CD4-positive, alpha-beta T cell (primary cell): ENCODE measurements around the gene CNGA1. TPM values are rescaled to one million over a fixed set of nuclear protein-coding genes. Genes with fewer than 3 reads are reported as not detected.
"Not testable (repeated sequence)": the region's sequence is repeated elsewhere in the genome, so short reads cannot be mapped to it uniquely, and the experiment has no call there.

ENCODE experiments used
- ATAC-seq: fragments of 200-7000 bp; cut with Tn5 transposase; one replicate; pipeline ENCODE4 v1.10.0; 2022; ENCODE audit warnings: mild to moderate bottlenecking; ENCODE audit not compliant: poor library complexity
- CTCF ChIA-PET: fragments of 350-600 bp; sonication (Branson Sonifier 250); formaldehyde crosslinking; loops from one replicate; lab custom pipeline; 2021; ENCODE audit warnings: antibody characterized with exemption, inconsistent platforms; lab: Charles Lee
- POLR2A ChIA-PET: fragments of 350-600 bp; sonication (Branson Sonifier 250); formaldehyde crosslinking; loops from one replicate; lab custom pipeline; 2021; ENCODE audit warnings: antibody characterized with exemption, inconsistent platforms; lab: Charles Lee
- DNase-seq, 14 experiments: peaks; one replicate each; pipeline ENCODE4 v3.0.0-alpha.2; 2013 to 2020; ENCODE audit warnings: mixed read lengths in 2 of 14
- H3K27ac ChIP-seq, 2 donors: one replicate each; pipeline versions ENCODE4 v1.5.1 to v1.7.0; 2013; ENCODE audit warnings: low read length in 2 of 2, low read depth in 1 of 2, mild to moderate bottlenecking in 1 of 2
- H3K27me3 ChIP-seq, 2 experiments: 1 replicate in 1 of 2; 2 replicates in 1 of 2; pipeline versions ENCODE4 v1.6.1 to v1.7.0; 2013; ENCODE audit warnings: low read length in 2 of 2, control low read depth in 1 of 2, mild to moderate bottlenecking in 1 of 2, moderate library complexity in 1 of 2; ENCODE audit not compliant: insufficient read depth in 2 of 2, control insufficient read depth in 1 of 2
- H3K36me3 ChIP-seq: one replicate; pipeline ENCODE4 v1.6.1; 2013; ENCODE audit warnings: low read length, control low read depth; ENCODE audit not compliant: insufficient read depth
- H3K4me1 ChIP-seq: one replicate; pipeline ENCODE4 v1.6.1; 2013; ENCODE audit warnings: low read length, control low read depth; ENCODE audit not compliant: insufficient read depth
- H3K4me3 ChIP-seq: one replicate; pipeline ENCODE4 v1.5.1; 2013; ENCODE audit warnings: mild to moderate bottlenecking, low read length, moderate library complexity
- H3K9me3 ChIP-seq, 2 experiments: 1 replicate in 1 of 2; 2 replicates in 1 of 2; pipeline versions ENCODE4 v1.6.1 to v1.7.0; 2013; ENCODE audit warnings: low read length in 2 of 2, mild to moderate bottlenecking in 2 of 2, control low read depth in 1 of 2, moderate library complexity in 1 of 2; ENCODE audit not compliant: control insufficient read depth in 1 of 2, insufficient read depth in 1 of 2
- H3K27ac Mint-ChIP-seq: one replicate; pipeline ENCODE4 v1.8.0; 2020; ENCODE audit warnings: mixed read lengths
- H3K27me3 Mint-ChIP-seq: one replicate; pipeline ENCODE4 v1.8.0; 2021; ENCODE audit warnings: mixed read lengths
- H3K36me3 Mint-ChIP-seq: one replicate; pipeline ENCODE4 v1.8.0; 2021; ENCODE audit warnings: low read depth, mixed read lengths
- H3K4me1 Mint-ChIP-seq: one replicate; pipeline ENCODE4 v1.8.0; 2021; ENCODE audit warnings: low read depth, mixed read lengths
- H3K4me3 Mint-ChIP-seq: one replicate; pipeline ENCODE4 v1.8.0; 2020; ENCODE audit warnings: mild to moderate bottlenecking, mixed read lengths
- H3K9me3 Mint-ChIP-seq: one replicate; pipeline ENCODE4 v1.8.0; 2020; ENCODE audit warnings: mixed read lengths
- intact Hi-C, 2 experiments: fragments of 100-400 bp; cut with DNase I in 1 of 2; cut with micrococcal nuclease in 1 of 2; formaldehyde crosslinking; loops; one replicate each; pipeline versions ENCODE4 v1.15.1 to v1.9.0; 2023 to 2025; cut with DNase I, micrococcal nuclease
- total RNA-seq, 174 experiments: library from RNA in 2 of 174; stranded (reverse) in 2 of 174; gene quantifications; one replicate each; pipeline ENCODE4 v1.2.3 and lab custom pipeline; 2021 to 2026
- TF ChIP-seq, protein P1 (sequence below): fragments of 200-600 bp; IDR thresholded peaks from one replicate; pipeline ENCODE4 v1.8.0; 2022; ENCODE audit warnings: antibody characterized with exemption, mild to moderate bottlenecking

Gene CNGA1
- total RNA-seq, 2 experiments from 2014 or later: not detected

DNA sequence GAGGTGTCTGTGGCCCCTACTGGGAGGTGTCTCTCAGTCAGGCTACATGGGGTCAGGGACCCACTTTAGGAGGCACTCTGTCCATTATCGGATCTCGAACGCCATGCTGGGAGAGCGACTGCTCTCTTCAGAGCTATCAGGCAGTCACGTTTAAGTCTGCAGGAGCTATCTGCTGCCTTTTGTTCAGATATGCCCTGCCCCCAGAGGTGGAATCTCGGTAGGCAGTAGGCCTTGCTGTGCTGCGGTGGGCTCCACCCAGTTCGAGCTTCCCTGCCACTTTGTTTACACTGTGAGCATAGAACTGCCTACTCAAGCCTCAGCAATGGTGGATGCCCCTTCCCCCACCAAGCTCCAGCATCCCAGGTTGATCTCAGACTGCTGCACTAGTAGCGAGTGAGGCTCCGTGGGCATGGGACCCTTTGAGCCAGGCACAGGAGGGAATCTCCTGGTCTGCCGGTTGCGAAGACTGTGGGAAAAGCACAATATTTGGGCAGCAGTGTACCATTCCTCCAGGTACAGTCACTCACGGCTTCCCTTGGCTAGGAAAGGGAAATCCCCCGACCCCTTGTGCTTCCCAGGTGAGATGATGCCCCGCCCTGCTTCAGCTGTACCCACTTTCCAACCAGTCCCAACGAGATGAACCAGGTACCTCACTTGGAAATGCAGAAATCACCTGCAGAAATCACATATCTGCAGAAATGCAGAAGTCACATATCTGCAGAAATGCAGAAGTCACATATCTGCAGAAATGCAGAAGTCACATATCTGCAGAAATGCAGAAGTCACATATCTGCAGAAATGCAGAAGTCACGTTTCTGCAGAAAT, 93.8 kb downstream of the CNGA1 start:
- intact Hi-C loops, H3K36me3 Mint-ChIP-seq, H3K27ac ChIP-seq, CTCF ChIA-PET, H3K4me1 Mint-ChIP-seq, H3K27me3 ChIP-seq, H3K4me3 Mint-ChIP-seq, H3K4me3 ChIP-seq, H3K9me3 ChIP-seq, DNase-seq, H3K36me3 ChIP-seq, H3K27ac Mint-ChIP-seq, H3K9me3 Mint-ChIP-seq, H3K4me1 ChIP-seq, ATAC-seq, POLR2A ChIA-PET: not testable (repeated sequence)
- peaks cover 34% of the 10 kb centered on the region for H3K27me3 Mint-ChIP-seq

DNA sequence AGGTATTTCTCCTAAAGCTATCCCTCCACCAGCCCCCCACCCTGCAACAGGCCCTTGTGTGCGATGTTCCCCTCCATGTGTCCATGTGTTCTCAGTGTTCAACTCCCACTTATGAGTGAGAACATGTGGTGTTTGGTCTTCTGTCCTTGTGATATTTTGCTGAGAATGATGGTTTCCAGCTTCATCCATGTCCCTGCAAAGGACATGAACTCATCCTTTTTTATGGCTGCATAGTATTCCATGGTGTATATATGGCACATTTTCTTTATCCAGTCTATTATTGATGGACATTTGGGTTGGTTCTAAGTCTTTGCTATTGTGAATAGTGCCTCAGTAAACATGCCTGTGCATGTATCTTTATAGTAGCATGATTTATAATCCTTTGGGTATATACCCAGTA, 99.3 kb downstream of the CNGA1 start:
- H3K4me3 Mint-ChIP-seq, H3K27me3 Mint-ChIP-seq, ATAC-seq, H3K27ac ChIP-seq, H3K4me3 ChIP-seq, H3K9me3 Mint-ChIP-seq, H3K36me3 ChIP-seq, H3K9me3 ChIP-seq, DNase-seq, H3K27me3 ChIP-seq, H3K27ac Mint-ChIP-seq, POLR2A ChIA-PET: not testable (repeated sequence)
- CTCF ChIA-PET: interaction anchor here (0.7 to 1.1 kb wide), 2 partner anchors 17 kb away, joined by 3 to 4 read pairs; no protein-coding TSS in a partner anchor
- H3K4me1 ChIP-seq: peaks cover 14% of the 10 kb centered on the region
- intact Hi-C loops: loop anchor here (5.0 to 10.0 kb wide), 4 partner anchors 100 to 918 kb away; partner anchors contain the start of genes OCIAD1 (in 2 of the 2), CNGA1 (in 1 of the 2), NIPAL1 (in 1 of the 2) and TXK (in 1 of the 2)
- Mint-ChIP-seq H3K4me1 (peaks cover 27% of the 10 kb centered on the region), H3K36me3 (peaks cover 18% of the 10 kb centered on the region)

DNA sequence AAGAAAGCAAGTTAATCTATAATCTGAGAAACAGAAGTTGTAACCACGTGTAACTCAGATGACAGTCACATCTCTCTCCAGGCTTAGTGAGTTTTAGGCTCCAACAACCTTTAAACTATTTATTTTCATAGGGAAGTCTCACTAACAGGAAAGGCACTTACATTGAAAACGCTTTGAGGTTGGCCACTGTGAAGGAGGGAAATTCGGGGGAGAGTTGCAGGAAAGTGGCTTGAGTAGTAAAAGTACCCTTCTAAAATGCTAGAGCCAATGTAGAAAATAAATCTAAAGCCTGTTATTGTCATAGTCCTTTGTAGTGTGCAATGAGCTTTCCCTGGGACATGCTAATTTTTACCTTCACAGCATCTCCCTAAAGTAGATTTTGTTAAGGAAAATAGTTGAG, 101.1 kb downstream of the CNGA1 start:
- Mint-ChIP-seq H3K4me1 (peaks cover 42% of the 10 kb centered on the region), H3K36me3 (peaks cover 24% of the 10 kb centered on the region), H3K9me3 (no peaks in the 10 kb centered on the region), H3K27me3 (no peaks in the 10 kb centered on the region), H3K4me3 (peak overlapping the region; percentile 96), H3K27ac (peak overlapping the region; percentile 95)
- TF ChIP-seq, protein P1, sequence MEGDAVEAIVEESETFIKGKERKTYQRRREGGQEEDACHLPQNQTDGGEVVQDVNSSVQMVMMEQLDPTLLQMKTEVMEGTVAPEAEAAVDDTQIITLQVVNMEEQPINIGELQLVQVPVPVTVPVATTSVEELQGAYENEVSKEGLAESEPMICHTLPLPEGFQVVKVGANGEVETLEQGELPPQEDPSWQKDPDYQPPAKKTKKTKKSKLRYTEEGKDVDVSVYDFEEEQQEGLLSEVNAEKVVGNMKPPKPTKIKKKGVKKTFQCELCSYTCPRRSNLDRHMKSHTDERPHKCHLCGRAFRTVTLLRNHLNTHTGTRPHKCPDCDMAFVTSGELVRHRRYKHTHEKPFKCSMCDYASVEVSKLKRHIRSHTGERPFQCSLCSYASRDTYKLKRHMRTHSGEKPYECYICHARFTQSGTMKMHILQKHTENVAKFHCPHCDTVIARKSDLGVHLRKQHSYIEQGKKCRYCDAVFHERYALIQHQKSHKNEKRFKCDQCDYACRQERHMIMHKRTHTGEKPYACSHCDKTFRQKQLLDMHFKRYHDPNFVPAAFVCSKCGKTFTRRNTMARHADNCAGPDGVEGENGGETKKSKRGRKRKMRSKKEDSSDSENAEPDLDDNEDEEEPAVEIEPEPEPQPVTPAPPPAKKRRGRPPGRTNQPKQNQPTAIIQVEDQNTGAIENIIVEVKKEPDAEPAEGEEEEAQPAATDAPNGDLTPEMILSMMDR: no peak
- Histone ChIP-seq H3K4me1 (peaks cover 14% of the 10 kb centered on the region), H3K36me3 (peaks cover 9% of the 10 kb centered on the region), H3K4me3 (no peak overlapping the region), H3K27me3 (no peaks in the 10 kb centered on the region), H3K9me3 (no peaks in the 10 kb centered on the region), H3K27ac (no peak overlapping the region)
- POLR2A ChIA-PET: interaction anchor here (0.9 to 1.1 kb wide), 4 partner anchors 10 to 452 kb away, joined by 4 to 7 read pairs (median 5); partner anchors contain the start of genes COMMD8 and SLAIN2
- DNase-seq: no peak
- ATAC-seq: no peak
- CTCF ChIA-PET: no interaction called here
- intact Hi-C loops: loop anchor here (2.0 to 10.0 kb wide), 6 partner anchors 102 to 919 kb away; partner anchors contain the start of genes OCIAD1 (in 2 of the 2), CNGA1 (in 1 of the 2), COMMD8 (in 1 of the 2) and NIPAL1 (in 1 of the 2)

DNA sequence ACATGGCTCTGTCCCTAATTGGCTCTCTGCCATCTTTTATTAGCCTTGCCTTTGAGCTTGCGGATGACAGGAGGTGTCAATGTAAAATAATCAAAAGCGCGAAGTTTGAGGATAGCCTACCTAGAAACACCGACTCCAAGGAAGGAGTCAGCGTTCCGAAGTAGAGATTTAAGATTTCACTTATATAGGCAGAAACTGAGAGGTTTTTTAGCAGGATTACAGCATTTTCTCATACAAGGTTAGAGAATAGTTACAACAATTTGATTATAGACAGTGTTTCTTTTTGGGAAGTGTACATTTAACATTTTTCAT, 101.6 kb downstream of the CNGA1 start:
- no peak overlapping the region for H3K27ac ChIP-seq

More for the DNA sequence above, 101.6 kb downstream of the CNGA1 start:
- H3K9me3 ChIP-seq: no peaks in the 10 kb centered on the region
- no peaks in the 10 kb centered on the region for H3K9me3 Mint-ChIP-seq
- DNase-seq: no peak
- H3K27me3 ChIP-seq: no peaks in the 10 kb centered on the region
- peaks cover 47% of the 10 kb centered on the region for H3K4me1 Mint-ChIP-seq
- H3K4me1 ChIP-seq: peaks cover 14% of the 10 kb centered on the region
- peak overlapping the region; percentile 95 for H3K27ac Mint-ChIP-seq
- intact Hi-C loops: loop anchor here (1.0 to 10.0 kb wide), 8 partner anchors 102 to 920 kb away; partner anchors contain the start of genes OCIAD1 (in 2 of the 2), CNGA1 (in 1 of the 2), COMMD8 (in 1 of the 2) and NIPAL1 (in 1 of the 2)
- H3K27me3 Mint-ChIP-seq: no peaks in the 10 kb centered on the region
- peak overlapping the region; percentile 88 for H3K4me3 ChIP-seq
- no peak for ATAC-seq
- H3K36me3 ChIP-seq: peaks cover 10% of the 10 kb centered on the region
- POLR2A ChIA-PET: interaction anchor here (0.6 to 1.1 kb wide), 8 partner anchors 9 to 451 kb away, joined by 3 to 7 read pairs (median 4); partner anchors contain the start of genes COMMD8 and SLAIN2
- CTCF ChIA-PET: no interaction called here
- TF ChIP-seq, protein P1: no peak
- peak overlapping the region; percentile 96 for H3K4me3 Mint-ChIP-seq
- peaks cover 29% of the 10 kb centered on the region for H3K36me3 Mint-ChIP-seq
